GM19240 (cell line): ENCODE measurements around the gene OR1L8.

Experiments used
- DNase-seq: peaks from one replicate; pipeline ENCODE4 v3.0.0; 2011; ENCODE audit warnings: low spot score; ENCODE audit not compliant: insufficient read length

Gene OR1L8

GRCh38 chr9:122518226-122518625 lies 65.0 kb downstream of the OR1L8 start:
- no peak for DNase-seq
